ENCODE measurements around the gene ARHGAP26.
A peak's percentile ranks its signal among the peaks of the same experiment; 100 is the strongest.

Gene ARHGAP26

GRCh38 chr5:142837081-142837725 lies 67.0 kb downstream of the ARHGAP26 start:
- Histone ChIP-seq H3K4me1 (ENCODE audit: control insufficient read depth in 1 of 2, insufficient read depth in 2 of 2, low read length in 2 of 2) (peaks cover 21 to 45% of the 10 kb centered on the region in 2 donors), H3K4me3 (ENCODE audit: low read depth in 1 of 2, low read length in 2 of 2) (no peak overlapping the region), H3K27me3 (ENCODE audit: control insufficient read depth in 1 of 2, insufficient read depth in 2 of 2, low read length in 2 of 2) (no peaks in the 10 kb centered on the region), H3K9ac (ENCODE audit: low read depth in 1 of 2, low read length in 2 of 2) (no peak overlapping the region), H3K36me3 (ENCODE audit: control insufficient read depth in 1 of 2, insufficient read depth in 2 of 2, low read length in 2 of 2) (no peaks in the 10 kb centered on the region), H3K27ac (ENCODE audit: low read depth, low read length) (no peak overlapping the region), H3K9me3 (ENCODE audit: control insufficient read depth in 1 of 2, low read length in 2 of 2) (no peaks in the 10 kb centered on the region)

- H3K27ac ChIP-seq (ENCODE audit: low read depth, low read length): no peak overlapping the region
- H3K27me3 ChIP-seq (ENCODE audit: control insufficient read depth in 1 of 2, insufficient read depth in 2 of 2, low read length in 2 of 2): no peaks in the 10 kb centered on the region
- peaks cover 12 to 41% of the 10 kb centered on the region in 2 donors for H3K4me1 ChIP-seq (ENCODE audit: control insufficient read depth in 1 of 2, insufficient read depth in 2 of 2, low read length in 2 of 2)
- no peaks in the 10 kb centered on the region for H3K36me3 ChIP-seq (ENCODE audit: control insufficient read depth in 1 of 2, insufficient read depth in 2 of 2, low read length in 2 of 2)
- no peaks in the 10 kb centered on the region for H3K9me3 ChIP-seq (ENCODE audit: control insufficient read depth in 1 of 2, low read length in 2 of 2)
- no peak overlapping the region for H3K9ac ChIP-seq (ENCODE audit: low read depth in 1 of 2, low read length in 2 of 2)
- H3K4me3 ChIP-seq (ENCODE audit: low read depth in 1 of 2, low read length in 2 of 2): no peak overlapping the region
Observed at GRCh38 chr5:142838845-142839244, 68.7 kb downstream of the ARHGAP26 start.

- no peak overlapping the region for H3K4me3 ChIP-seq (ENCODE audit: low read depth in 1 of 2, low read length in 2 of 2)
Observed at GRCh38 chr5:142839711-142840346, 69.7 kb downstream of the ARHGAP26 start.

GRCh38 chr5:142840575-142840974 lies 70.4 kb downstream of the ARHGAP26 start:
- Histone ChIP-seq H3K36me3 (ENCODE audit: control insufficient read depth in 1 of 2, insufficient read depth in 2 of 2, low read length in 2 of 2) (no peaks in the 10 kb centered on the region), H3K9me3 (ENCODE audit: control insufficient read depth in 1 of 2, low read length in 2 of 2) (no peaks in the 10 kb centered on the region), H3K4me1 (ENCODE audit: control insufficient read depth in 1 of 2, insufficient read depth in 2 of 2, low read length in 2 of 2) (peaks cover 18 to 39% of the 10 kb centered on the region in 2 donors), H3K9ac (ENCODE audit: low read depth in 1 of 2, low read length in 2 of 2) (no peak overlapping the region), H3K27ac (ENCODE audit: low read depth, low read length) (no peak overlapping the region), H3K27me3 (ENCODE audit: control insufficient read depth in 1 of 2, insufficient read depth in 2 of 2, low read length in 2 of 2) (no peaks in the 10 kb centered on the region), H3K4me3 (ENCODE audit: low read depth in 1 of 2, low read length in 2 of 2) (no peak overlapping the region)

More at GRCh38 chr5:142839711-142840346, 69.7 kb downstream of the ARHGAP26 start:
- H3K27me3 ChIP-seq (ENCODE audit: control insufficient read depth in 1 of 2, insufficient read depth in 2 of 2, low read length in 2 of 2): no peaks in the 10 kb centered on the region
- H3K9ac ChIP-seq (ENCODE audit: low read depth in 1 of 2, low read length in 2 of 2): peak overlapping the region in 1 of 2 donors; percentile 12
- H3K36me3 ChIP-seq (ENCODE audit: control insufficient read depth in 1 of 2, insufficient read depth in 2 of 2, low read length in 2 of 2): no peaks in the 10 kb centered on the region
- peaks cover 10 to 33% of the 10 kb centered on the region in 2 donors for H3K4me1 ChIP-seq (ENCODE audit: control insufficient read depth in 1 of 2, insufficient read depth in 2 of 2, low read length in 2 of 2)
- no peak overlapping the region for H3K27ac ChIP-seq (ENCODE audit: low read depth, low read length)
- H3K9me3 ChIP-seq (ENCODE audit: control insufficient read depth in 1 of 2, low read length in 2 of 2): no peaks in the 10 kb centered on the region

GRCh38 chr5:142841511-142842265 lies 71.5 kb downstream of the ARHGAP26 start:
- Histone ChIP-seq H3K4me1 (ENCODE audit: control insufficient read depth in 1 of 2, insufficient read depth in 2 of 2, low read length in 2 of 2) (peaks cover 26 to 50% of the 10 kb centered on the region in 2 donors), H3K9ac (ENCODE audit: low read depth in 1 of 2, low read length in 2 of 2) (no peak overlapping the region), H3K9me3 (ENCODE audit: control insufficient read depth in 1 of 2, low read length in 2 of 2) (no peaks in the 10 kb centered on the region), H3K27me3 (ENCODE audit: control insufficient read depth in 1 of 2, insufficient read depth in 2 of 2, low read length in 2 of 2) (no peaks in the 10 kb centered on the region), H3K4me3 (ENCODE audit: low read depth in 1 of 2, low read length in 2 of 2) (no peak overlapping the region), H3K36me3 (ENCODE audit: control insufficient read depth in 1 of 2, insufficient read depth in 2 of 2, low read length in 2 of 2) (no peaks in the 10 kb centered on the region), H3K27ac (ENCODE audit: low read depth, low read length) (no peak overlapping the region)

- no peaks in the 10 kb centered on the region for H3K36me3 ChIP-seq (ENCODE audit: control insufficient read depth in 1 of 2, insufficient read depth in 2 of 2, low read length in 2 of 2)
- no peak overlapping the region for H3K27ac ChIP-seq (ENCODE audit: low read depth, low read length)
- H3K9me3 ChIP-seq (ENCODE audit: control insufficient read depth in 1 of 2, low read length in 2 of 2): no peaks in the 10 kb centered on the region
- H3K4me3 ChIP-seq (ENCODE audit: low read depth in 1 of 2, low read length in 2 of 2): no peak overlapping the region
- no peak overlapping the region for H3K9ac ChIP-seq (ENCODE audit: low read depth in 1 of 2, low read length in 2 of 2)
- peaks cover 24 to 36% of the 10 kb centered on the region in 2 donors for H3K4me1 ChIP-seq (ENCODE audit: control insufficient read depth in 1 of 2, insufficient read depth in 2 of 2, low read length in 2 of 2)
- H3K27me3 ChIP-seq (ENCODE audit: control insufficient read depth in 1 of 2, insufficient read depth in 2 of 2, low read length in 2 of 2): no peaks in the 10 kb centered on the region
Observed at GRCh38 chr5:142842994-142843905, 73.1 kb downstream of the ARHGAP26 start.

GRCh38 chr5:142844866-142845265 lies 74.7 kb downstream of the ARHGAP26 start:
- Histone ChIP-seq H3K9me3 (ENCODE audit: control insufficient read depth in 1 of 2, low read length in 2 of 2) (no peaks in the 10 kb centered on the region), H3K4me1 (ENCODE audit: control insufficient read depth in 1 of 2, insufficient read depth in 2 of 2, low read length in 2 of 2) (peaks cover 23 to 32% of the 10 kb centered on the region in 2 donors), H3K27ac (ENCODE audit: low read depth, low read length) (no peak overlapping the region), H3K9ac (ENCODE audit: low read depth in 1 of 2, low read length in 2 of 2) (peak overlapping the region in 1 of 2 donors; percentile 4), H3K27me3 (ENCODE audit: control insufficient read depth in 1 of 2, insufficient read depth in 2 of 2, low read length in 2 of 2) (no peaks in the 10 kb centered on the region), H3K36me3 (ENCODE audit: control insufficient read depth in 1 of 2, insufficient read depth in 2 of 2, low read length in 2 of 2) (no peaks in the 10 kb centered on the region), H3K4me3 (ENCODE audit: low read depth in 1 of 2, low read length in 2 of 2) (no peak overlapping the region)

- H3K9ac ChIP-seq (ENCODE audit: low read depth in 1 of 2, low read length in 2 of 2): peak overlapping the region in 1 of 2 donors; percentile 4
Observed at GRCh38 chr5:142845402-142845921, 75.3 kb downstream of the ARHGAP26 start.

GRCh38 chr5:142845954-142846398 lies 75.8 kb downstream of the ARHGAP26 start:
- H3K9ac ChIP-seq (ENCODE audit: low read depth in 1 of 2, low read length in 2 of 2): no peak overlapping the region
- H3K4me1 ChIP-seq (ENCODE audit: control insufficient read depth in 1 of 2, insufficient read depth in 2 of 2, low read length in 2 of 2): peaks cover 18 to 27% of the 10 kb centered on the region in 2 donors
- H3K27ac ChIP-seq (ENCODE audit: low read depth, low read length): no peak overlapping the region
- no peak overlapping the region for H3K4me3 ChIP-seq (ENCODE audit: low read depth in 1 of 2, low read length in 2 of 2)
- H3K27me3 ChIP-seq (ENCODE audit: control insufficient read depth in 1 of 2, insufficient read depth in 2 of 2, low read length in 2 of 2): no peaks in the 10 kb centered on the region
- no peaks in the 10 kb centered on the region for H3K36me3 ChIP-seq (ENCODE audit: control insufficient read depth in 1 of 2, insufficient read depth in 2 of 2, low read length in 2 of 2)
- no peaks in the 10 kb centered on the region for H3K9me3 ChIP-seq (ENCODE audit: control insufficient read depth in 1 of 2, low read length in 2 of 2)

More at GRCh38 chr5:142845402-142845921, 75.3 kb downstream of the ARHGAP26 start:
- no peaks in the 10 kb centered on the region for H3K27me3 ChIP-seq (ENCODE audit: control insufficient read depth in 1 of 2, insufficient read depth in 2 of 2, low read length in 2 of 2)
- peak overlapping the region in 1 of 2 donors; percentile 20 for H3K4me3 ChIP-seq (ENCODE audit: low read depth in 1 of 2, low read length in 2 of 2)
- H3K36me3 ChIP-seq (ENCODE audit: control insufficient read depth in 1 of 2, insufficient read depth in 2 of 2, low read length in 2 of 2): no peaks in the 10 kb centered on the region
- no peaks in the 10 kb centered on the region for H3K9me3 ChIP-seq (ENCODE audit: control insufficient read depth in 1 of 2, low read length in 2 of 2)
- H3K4me1 ChIP-seq (ENCODE audit: control insufficient read depth in 1 of 2, insufficient read depth in 2 of 2, low read length in 2 of 2): peaks cover 20 to 27% of the 10 kb centered on the region in 2 donors
- peak overlapping the region; percentile 7 for H3K27ac ChIP-seq (ENCODE audit: low read depth, low read length)

All from duodenal mucosa (tissue), 2 donors.